ENCODE data around the gene IFI6.
"Not testable (repeated sequence)": the region's sequence is repeated elsewhere in the genome, so short reads cannot be mapped to it uniquely, and the experiment has no call there.

Gene IFI6

GRCh38 chr1:27650539-27651175, 21.3 kb downstream of the IFI6 start:
- peak; percentile 50 for DNase-seq (ENCODE audit: low read depth)

GRCh38 chr1:27650171-27650538, 21.8 kb downstream of the IFI6 start:
- no peak for DNase-seq (ENCODE audit: low read depth)

- DNase-seq (ENCODE audit: low read depth) = no peak
Observed at GRCh38 chr1:27649306-27649635, 22.7 kb downstream of the IFI6 start.

- no peak for DNase-seq (ENCODE audit: low read depth)
Observed at GRCh38 chr1:27648602-27649305, 23.2 kb downstream of the IFI6 start.

GRCh38 chr1:27647328-27647727, 24.7 kb downstream of the IFI6 start:
- DNase-seq (ENCODE audit: low read depth) = no peak

- DNase-seq (ENCODE audit: low read depth) = no peak
Observed at GRCh38 chr1:27646676-27647075, 25.3 kb downstream of the IFI6 start.

- no peak for DNase-seq (ENCODE audit: low read depth)
Observed at GRCh38 chr1:27645071-27645415, 26.9 kb downstream of the IFI6 start.

GRCh38 chr1:27644369-27645070, 27.5 kb downstream of the IFI6 start:
- no peak for DNase-seq (ENCODE audit: low read depth)

GRCh38 chr1:27643600-27644368, 28.2 kb downstream of the IFI6 start:
- DNase-seq (ENCODE audit: low read depth) = no peak

- DNase-seq (ENCODE audit: low read depth) = not testable (repeated sequence)
Observed at GRCh38 chr1:27640514-27640913, 31.5 kb downstream of the IFI6 start.

GRCh38 chr1:27638805-27639204, 33.2 kb downstream of the IFI6 start:
- no peak for DNase-seq (ENCODE audit: low read depth)

- DNase-seq (ENCODE audit: low read depth) = no peak
Observed at GRCh38 chr1:27638047-27638734, 33.8 kb downstream of the IFI6 start.

GRCh38 chr1:27635396-27636142, 36.4 kb downstream of the IFI6 start:
- DNase-seq (ENCODE audit: low read depth) = no peak

- DNase-seq (ENCODE audit: low read depth) = no peak
Observed at GRCh38 chr1:27634985-27635367, 37.0 kb downstream of the IFI6 start, which contains the start of gene FGR. Gene FGR (minus strand): TSS chr1:27635185. CDS start chr1:27623916, 11,269 bp downstream.

- DNase-seq (ENCODE audit: low read depth) = no peak
Observed at GRCh38 chr1:27634177-27634984, 37.6 kb downstream of the IFI6 start.

GRCh38 chr1:27633640-27634176, 38.3 kb downstream of the IFI6 start:
- DNase-seq (ENCODE audit: low read depth) = no peak

GRCh38 chr1:27633298-27633610, 38.7 kb downstream of the IFI6 start:
- DNase-seq (ENCODE audit: low read depth) = no peak

- DNase-seq (ENCODE audit: low read depth) = no peak
Observed at GRCh38 chr1:27632387-27633297, 39.4 kb downstream of the IFI6 start.

GRCh38 chr1:27630859-27631491, 41.0 kb downstream of the IFI6 start:
- DNase-seq (ENCODE audit: low read depth) = no peak
